GM12801 (cell line): ENCODE measurements around the gene DDX49.

Experiments used
- TF ChIP-seq, protein P1 (sequence below): IDR thresholded peaks from one replicate; pipeline ENCODE4 v1.5.1; 2011; ENCODE audit warnings: control low read depth; ENCODE audit not compliant: insufficient read length; ENCODE audit errors: extremely low read depth

The DDX49 gene

DNA sequence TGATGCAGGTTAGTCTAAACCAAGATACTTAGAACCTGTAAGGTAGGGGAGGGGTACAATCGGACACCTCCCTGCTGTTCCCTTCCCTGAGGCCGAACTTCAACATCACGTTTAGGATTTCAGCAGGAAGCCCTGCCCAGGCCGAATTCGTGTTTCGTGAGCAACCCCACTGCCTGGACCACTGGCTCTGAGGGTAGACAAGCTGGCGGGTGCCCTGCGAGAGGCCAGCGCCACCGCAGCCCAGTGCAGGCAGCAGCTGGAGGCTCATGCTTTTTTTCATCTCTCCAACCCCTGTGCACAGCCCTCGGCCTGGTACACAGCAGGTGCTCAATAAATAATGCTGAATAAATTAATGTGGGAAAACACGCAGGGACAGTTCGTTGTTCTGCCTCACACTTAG lies 13.8 kb downstream of the DDX49 start:
- TF ChIP-seq, protein P1, sequence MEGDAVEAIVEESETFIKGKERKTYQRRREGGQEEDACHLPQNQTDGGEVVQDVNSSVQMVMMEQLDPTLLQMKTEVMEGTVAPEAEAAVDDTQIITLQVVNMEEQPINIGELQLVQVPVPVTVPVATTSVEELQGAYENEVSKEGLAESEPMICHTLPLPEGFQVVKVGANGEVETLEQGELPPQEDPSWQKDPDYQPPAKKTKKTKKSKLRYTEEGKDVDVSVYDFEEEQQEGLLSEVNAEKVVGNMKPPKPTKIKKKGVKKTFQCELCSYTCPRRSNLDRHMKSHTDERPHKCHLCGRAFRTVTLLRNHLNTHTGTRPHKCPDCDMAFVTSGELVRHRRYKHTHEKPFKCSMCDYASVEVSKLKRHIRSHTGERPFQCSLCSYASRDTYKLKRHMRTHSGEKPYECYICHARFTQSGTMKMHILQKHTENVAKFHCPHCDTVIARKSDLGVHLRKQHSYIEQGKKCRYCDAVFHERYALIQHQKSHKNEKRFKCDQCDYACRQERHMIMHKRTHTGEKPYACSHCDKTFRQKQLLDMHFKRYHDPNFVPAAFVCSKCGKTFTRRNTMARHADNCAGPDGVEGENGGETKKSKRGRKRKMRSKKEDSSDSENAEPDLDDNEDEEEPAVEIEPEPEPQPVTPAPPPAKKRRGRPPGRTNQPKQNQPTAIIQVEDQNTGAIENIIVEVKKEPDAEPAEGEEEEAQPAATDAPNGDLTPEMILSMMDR = no peak

- TF ChIP-seq, protein P1 = no peak
Measured at GRCh38 chr19:18939163-18939562, 19.6 kb downstream of the DDX49 start.

DNA sequence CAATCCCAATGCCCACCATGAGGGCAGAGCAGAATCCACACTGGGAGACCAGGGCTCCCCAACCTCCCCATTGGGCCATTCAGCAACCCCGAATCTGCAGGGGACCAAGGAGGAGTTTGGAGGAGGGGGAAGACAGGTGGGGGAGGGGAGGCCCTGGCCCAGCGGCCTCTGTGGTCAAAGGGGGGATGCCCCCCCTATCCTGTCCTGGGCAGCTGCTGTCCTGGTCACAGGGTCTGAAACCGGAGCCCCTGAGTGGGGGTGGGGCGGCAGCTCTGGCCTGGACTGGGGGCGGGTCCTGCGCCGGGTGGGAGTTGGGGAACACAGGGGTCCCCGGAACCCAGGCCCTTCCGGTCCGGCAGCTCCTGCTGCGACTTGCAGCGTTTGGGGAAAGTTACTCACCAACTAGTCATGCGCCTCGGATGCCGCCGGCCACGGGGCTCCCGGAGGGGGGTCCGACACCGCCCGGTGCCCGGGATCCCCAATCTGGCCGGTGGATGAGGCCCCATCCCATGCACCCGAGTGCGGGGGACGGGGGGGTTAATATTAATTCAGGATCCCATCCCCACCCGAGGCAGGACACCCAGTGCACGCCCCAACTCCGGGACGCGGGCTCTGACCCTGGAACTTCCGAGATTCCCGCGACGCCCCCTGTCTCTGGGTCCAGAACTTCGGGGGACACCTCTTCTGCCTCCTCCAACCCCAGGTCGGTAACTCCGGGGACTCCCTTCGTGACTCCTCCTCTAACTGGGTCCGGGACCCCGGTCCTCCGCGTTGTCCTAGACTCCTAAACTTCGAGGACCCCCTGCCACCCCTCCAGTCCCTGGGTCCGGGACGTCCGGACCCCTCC lies 20.6 kb downstream of the DDX49 start:
- TF ChIP-seq, protein P1 = no peak

DNA sequence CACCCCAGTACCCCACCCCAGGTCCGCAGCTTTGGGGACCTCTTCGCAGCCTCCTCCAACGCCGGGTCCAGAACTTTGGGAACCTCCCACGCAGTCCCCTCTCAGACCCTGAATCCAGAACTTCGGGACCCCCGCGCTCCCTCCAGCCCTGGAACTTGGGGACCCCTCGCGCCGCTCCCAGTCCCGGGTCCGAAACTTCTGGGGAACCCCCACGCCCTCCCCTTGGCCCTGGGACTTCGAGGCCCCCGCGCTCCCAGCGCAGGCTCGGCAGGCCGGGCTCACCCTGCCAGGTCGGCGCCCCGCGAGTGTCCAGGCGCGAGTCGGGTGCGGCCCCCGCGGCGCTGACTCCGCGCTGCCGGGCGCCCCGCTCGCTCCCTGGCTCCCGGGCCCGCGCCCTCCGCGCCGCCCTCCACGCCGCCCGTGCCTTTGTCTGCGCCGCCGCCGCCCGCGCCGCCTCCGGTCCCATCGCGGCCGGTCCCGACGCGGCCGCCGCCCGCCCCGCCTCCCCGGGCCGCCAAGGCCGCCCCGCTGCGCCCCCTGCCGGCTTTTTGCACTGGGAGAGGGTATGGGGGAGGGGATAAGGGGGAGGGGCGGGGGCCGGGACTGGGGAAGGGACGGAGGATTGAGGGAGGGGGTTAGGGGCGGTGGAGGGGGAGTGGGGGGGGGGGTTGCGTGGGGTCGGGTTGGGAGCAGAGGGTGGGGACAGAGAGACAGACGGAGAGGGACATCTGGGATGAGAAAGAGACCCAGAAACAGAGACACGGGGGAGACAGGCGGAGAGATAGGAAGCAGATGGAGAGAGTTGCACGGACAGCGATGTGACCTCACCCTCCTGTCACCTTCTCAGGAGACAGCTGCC lies 21.5 kb downstream of the DDX49 start, which contains the start of gene HOMER3:
Gene HOMER3 (minus strand): TSS at position 449 of the 859 bp plus-strand sequence. CDS start 2,235 bp downstream, outside the sequence.
- TF ChIP-seq, protein P1 = no peak

GRCh38 chr19:18941628-18942354 lies 22.3 kb downstream of the DDX49 start:
- TF ChIP-seq, protein P1 = no peak

DNA sequence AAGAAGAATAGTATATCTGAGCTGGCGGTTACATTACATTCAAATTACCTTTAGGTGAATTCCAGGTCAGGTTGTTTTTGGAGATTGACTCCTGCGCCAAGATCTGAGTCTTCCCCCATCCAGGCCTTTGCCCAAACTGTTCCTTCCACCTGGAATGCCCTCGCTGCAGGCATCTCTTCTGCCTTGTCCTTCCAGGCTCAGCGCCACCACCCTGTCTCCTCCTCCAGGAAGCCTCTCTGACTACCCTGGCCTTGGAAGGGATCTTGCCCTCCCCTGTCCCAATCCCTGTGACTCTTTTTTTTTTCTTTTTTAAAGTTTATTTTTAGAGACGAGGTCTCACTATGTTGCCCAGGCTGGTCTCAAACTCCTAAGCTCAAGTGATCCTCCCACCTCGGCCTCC lies 23.2 kb downstream of the DDX49 start:
- TF ChIP-seq, protein P1 = no peak

GRCh38 chr19:18943465-18943864 lies 23.9 kb downstream of the DDX49 start:
- TF ChIP-seq, protein P1 = no peak
